ENCODE results near the gene LOC128125822.
"Not testable (repeated sequence)": the region's sequence is repeated elsewhere in the genome, so short reads cannot be mapped to it uniquely, and the experiment has no call there.

The LOC128125822 gene

GRCh38 chr6:63572044-63572746 lies at the start of gene LOC128125822, which contains the start of gene PTP4A1:
Gene LOC128125822 (plus strand): TSS chr6:63572480.
Gene PTP4A1 (plus strand): TSS chr6:63572480. CDS start chr6:63576881, 4,401 bp downstream.
- DNase-seq: peak; percentile 97

- not testable (repeated sequence) for DNase-seq
These were observed 49.4 kb upstream of the LOC128125822 start for GRCh38 chr6:63522911-63523287.

GRCh38 chr6:63523630-63524029 lies 48.6 kb upstream of the LOC128125822 start:
- no peak for DNase-seq

- no peak for DNase-seq
These were observed 46.9 kb upstream of the LOC128125822 start for GRCh38 chr6:63525186-63525878.

- DNase-seq: no peak
These were observed 45.3 kb upstream of the LOC128125822 start for GRCh38 chr6:63526931-63527330.

GRCh38 chr6:63527658-63528514 lies 44.4 kb upstream of the LOC128125822 start:
- DNase-seq: no peak

GRCh38 chr6:63529498-63529897 lies 42.8 kb upstream of the LOC128125822 start:
- no peak for DNase-seq

- DNase-seq: no peak
These were observed 42.1 kb upstream of the LOC128125822 start for GRCh38 chr6:63530182-63530581.

GRCh38 chr6:63530991-63531390 lies 41.3 kb upstream of the LOC128125822 start:
- DNase-seq: no peak

- DNase-seq: no peak
These were observed 39.3 kb upstream of the LOC128125822 start for GRCh38 chr6:63533026-63533425.

- DNase-seq: no peak
These were observed 38.3 kb upstream of the LOC128125822 start for GRCh38 chr6:63533952-63534351.

GRCh38 chr6:63537201-63537958 lies 34.9 kb upstream of the LOC128125822 start:
- DNase-seq: peak; percentile 29

GRCh38 chr6:63537959-63538300 lies 34.4 kb upstream of the LOC128125822 start:
- DNase-seq: no peak

- DNase-seq: no peak
These were observed 33.7 kb upstream of the LOC128125822 start for GRCh38 chr6:63538550-63538949.

- no peak for DNase-seq
These were observed 29.3 kb upstream of the LOC128125822 start for GRCh38 chr6:63543001-63543400.

- no peak for DNase-seq
These were observed 28.3 kb upstream of the LOC128125822 start for GRCh38 chr6:63543982-63544381.

- DNase-seq: no peak
These were observed 26.0 kb upstream of the LOC128125822 start for GRCh38 chr6:63546236-63546635.

- DNase-seq: no peak
These were observed 25.6 kb upstream of the LOC128125822 start for GRCh38 chr6:63546697-63547096.

GRCh38 chr6:63549076-63549475 lies 23.2 kb upstream of the LOC128125822 start:
- no peak for DNase-seq

- no peak for DNase-seq
These were observed 19.1 kb upstream of the LOC128125822 start for GRCh38 chr6:63553208-63553607.

GRCh38 chr6:63553900-63554299 lies 18.4 kb upstream of the LOC128125822 start:
- no peak for DNase-seq

- no peak for DNase-seq
These were observed 17.5 kb upstream of the LOC128125822 start for GRCh38 chr6:63554782-63555181.

- DNase-seq: no peak
These were observed 15.9 kb upstream of the LOC128125822 start for GRCh38 chr6:63556369-63556768.

All from NCI-H146 (cell line).